GM12875 (cell line): ENCODE measurements around the gene MTRF1L.
A peak's percentile ranks its signal among the peaks of the same experiment; 100 is the strongest.
"Not testable (repeated sequence)": the region's sequence is repeated elsewhere in the genome, so short reads cannot be mapped to it uniquely, and the experiment has no call there.

Source experiments
- H3K4me3 ChIP-seq: one replicate; pipeline ENCODE4 v1.5.1; 2011; ENCODE audit warnings: low read depth, low read length, control low read depth
- CTCF ChIP-seq: IDR thresholded peaks from 2 replicates; pipeline ENCODE4 v1.5.1; 2011; ENCODE audit warnings: low read depth, mild to moderate bottlenecking, control low read depth, inconsistent platforms, low read length, moderate library complexity, borderline replicate concordance; ENCODE audit not compliant: insufficient read depth

Gene MTRF1L

DNA sequence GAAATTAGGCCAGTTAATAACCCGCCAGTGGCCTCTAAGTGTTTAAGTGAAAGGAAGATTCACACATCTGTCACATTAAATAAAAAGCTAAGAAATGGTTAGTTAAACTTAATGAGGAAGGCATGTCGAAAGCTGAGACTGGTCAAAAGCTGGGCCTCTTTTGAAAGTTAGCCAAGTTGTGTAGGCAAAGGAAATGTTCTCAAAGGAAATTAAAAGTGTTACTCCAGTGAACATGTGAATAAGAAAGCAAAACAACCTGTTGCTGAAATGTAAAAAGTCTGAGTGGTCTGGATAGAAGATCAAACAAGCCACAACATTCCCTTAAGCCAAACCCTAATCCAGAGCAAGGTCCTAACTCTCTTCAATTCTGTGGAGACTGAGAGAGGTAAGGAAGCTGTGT, 10.9 kb upstream of the MTRF1L start:
- no peak for TF ChIP-seq CTCF
- no peak overlapping the region for H3K4me3 ChIP-seq

DNA sequence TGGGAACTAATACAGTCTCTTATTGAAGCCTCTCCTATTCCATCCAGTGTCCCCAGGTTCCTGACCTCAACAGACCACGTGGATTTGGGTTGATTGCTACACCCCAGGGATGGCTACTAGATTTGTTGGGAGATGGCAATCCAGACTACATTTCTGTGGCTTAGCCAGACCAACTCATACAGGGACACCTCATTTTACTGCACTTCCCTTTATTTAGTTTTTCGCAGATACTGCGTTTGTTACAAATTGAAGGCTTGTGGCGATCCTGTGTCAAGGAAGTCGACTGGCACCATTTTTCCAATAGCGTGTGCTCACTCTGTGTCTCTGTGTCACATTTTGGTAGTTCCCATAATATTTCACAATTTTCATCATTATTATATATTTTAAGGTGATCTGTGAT, 10.3 kb upstream of the MTRF1L start:
- H3K4me3 ChIP-seq, result no peak overlapping the region
- TF ChIP-seq CTCF, result no peak

DNA sequence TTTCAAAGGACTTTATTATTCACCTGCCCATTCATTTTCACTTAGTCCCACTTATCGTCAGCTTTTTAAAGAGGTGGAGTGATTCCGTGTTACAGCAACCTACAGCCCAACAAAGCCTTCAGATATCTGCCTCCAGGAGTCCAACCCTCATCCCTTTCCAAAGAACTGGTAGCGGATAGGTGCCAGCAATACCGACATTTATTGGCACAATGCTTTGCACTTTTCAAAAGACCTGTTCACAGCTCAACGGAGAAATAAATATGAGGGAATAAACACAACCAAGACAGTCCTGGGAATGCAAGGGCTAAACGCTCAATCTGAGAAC, 819 bp upstream of the MTRF1L start:
- no peak for TF ChIP-seq CTCF
- H3K4me3 ChIP-seq, result peak overlapping the region; percentile 46

DNA sequence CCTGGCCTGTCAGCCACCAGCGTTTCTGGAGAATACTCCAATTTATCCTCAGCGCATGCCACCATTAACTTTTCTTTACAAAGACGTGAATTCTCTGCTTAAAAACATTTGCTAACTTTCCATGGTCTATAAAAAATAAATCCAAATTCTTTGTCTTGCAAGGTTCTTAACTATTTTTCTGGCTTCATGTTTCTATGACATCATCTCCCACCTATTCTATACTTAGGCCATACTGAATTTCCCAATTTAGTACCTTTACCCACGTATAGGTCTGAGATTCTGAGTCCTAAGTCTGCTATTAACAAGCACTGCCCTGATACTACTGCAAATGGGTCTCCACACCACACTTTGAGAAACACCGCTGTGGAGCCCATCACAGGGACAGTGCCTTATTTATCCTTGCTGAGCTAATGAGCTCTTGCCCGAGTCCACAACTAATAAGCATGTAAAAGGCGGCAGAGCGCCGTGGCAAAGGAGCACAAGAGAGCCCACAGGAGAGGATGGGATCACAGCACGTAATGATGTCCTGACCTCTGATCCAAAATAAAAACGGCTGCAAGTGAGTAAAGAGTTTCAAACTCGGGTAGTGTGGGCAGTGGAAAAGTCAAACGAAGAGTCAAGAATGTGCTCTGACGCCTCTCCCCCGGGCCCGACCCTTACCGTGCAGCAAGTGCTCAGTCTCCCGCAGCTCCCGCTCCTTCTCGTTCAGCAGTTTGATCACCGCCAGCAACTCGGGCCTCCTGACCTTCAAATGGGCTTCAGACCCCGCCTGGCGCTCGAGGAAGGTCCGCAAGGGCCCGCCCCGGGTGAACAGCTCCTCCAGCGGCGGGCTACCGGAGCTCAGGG, 519 bp downstream of the MTRF1L start:
- no peak for TF ChIP-seq CTCF
- peak overlapping the region; percentile 46 for H3K4me3 ChIP-seq

GRCh38 chr6:153000790-153001189, 1.7 kb downstream of the MTRF1L start:
- not testable (repeated sequence) for H3K4me3 ChIP-seq

DNA sequence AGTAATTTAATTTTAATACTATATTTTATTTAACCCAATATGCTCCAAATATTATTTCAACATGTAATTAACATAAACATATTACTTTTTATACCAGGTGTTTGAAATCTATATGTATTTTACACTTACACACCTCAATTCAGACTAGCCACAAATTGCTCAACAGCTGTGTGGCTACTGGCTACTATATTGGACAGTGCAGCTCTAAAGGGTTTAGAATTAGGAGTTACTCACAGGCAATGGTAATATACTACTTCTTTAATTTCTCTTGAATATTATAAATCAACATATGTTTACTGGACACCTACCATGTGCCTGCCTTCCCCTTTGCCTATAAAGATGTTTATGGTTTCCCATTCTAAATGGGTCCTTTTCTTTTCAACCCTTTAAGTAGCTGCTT, 2.3 kb downstream of the MTRF1L start:
- TF ChIP-seq CTCF, result no peak

GRCh38 chr6:152999538-152999937, 3.0 kb downstream of the MTRF1L start:
- H3K4me3 ChIP-seq, result not testable (repeated sequence)

More for the DNA sequence above, 2.3 kb downstream of the MTRF1L start:
- no peak overlapping the region for H3K4me3 ChIP-seq

GRCh38 chr6:152993847-152994246, 8.7 kb downstream of the MTRF1L start:
- no peak for TF ChIP-seq CTCF
- no peak overlapping the region for H3K4me3 ChIP-seq
